Activated B cell treated with CpG ODN at 0.5 μM for 24 hours (primary cell): ENCODE results near the gene IL1F10. TPM values are rescaled to one million over a fixed set of nuclear protein-coding genes. Genes with fewer than 3 reads are reported as not detected.

ENCODE experiments used
- ATAC-seq: fragments of 200-7000 bp; cut with Tn5 transposase; one replicate; pipeline ENCODE4 v1.10.0; 2021; ENCODE audit warnings: low read depth, mild to moderate bottlenecking, moderate library complexity
- CTCF ChIA-PET: fragments of 350-600 bp; sonication (Branson Sonifier 250); formaldehyde crosslinking; loops from one replicate; lab custom pipeline; 2021; ENCODE audit warnings: antibody characterized with exemption; lab: Charles Lee
- POLR2A ChIA-PET: fragments of 350-600 bp; sonication (Branson Sonifier 250); formaldehyde crosslinking; loops from one replicate; lab custom pipeline; 2021; ENCODE audit warnings: antibody characterized with exemption; lab: Charles Lee
- DNase-seq: peaks from one replicate; pipeline ENCODE4 v3.0.0; 2022
- H3K27ac Mint-ChIP-seq: one replicate; pipeline ENCODE4 v1.8.0; 2020; ENCODE audit warnings: mixed read lengths
- H3K27me3 Mint-ChIP-seq: one replicate; pipeline ENCODE4 v1.8.0; 2021; ENCODE audit warnings: mixed read lengths
- H3K36me3 Mint-ChIP-seq: one replicate; pipeline ENCODE4 v1.8.0; 2021; ENCODE audit warnings: low read depth, mixed read lengths
- H3K4me1 Mint-ChIP-seq: one replicate; pipeline ENCODE4 v1.8.0; 2021; ENCODE audit warnings: mixed read lengths
- H3K4me3 Mint-ChIP-seq: one replicate; pipeline ENCODE4 v1.8.0; 2020; ENCODE audit warnings: mild to moderate bottlenecking, mixed read lengths
- H3K9me3 Mint-ChIP-seq: one replicate; pipeline ENCODE4 v1.8.0; 2020; ENCODE audit warnings: mixed read lengths
- CTCF ChIP-seq: fragments of 200-600 bp; IDR thresholded peaks from one replicate; pipeline ENCODE4 v1.8.0; 2022; ENCODE audit warnings: antibody characterized with exemption, mild to moderate bottlenecking
- intact Hi-C: fragments of 100-400 bp; cut with micrococcal nuclease; formaldehyde crosslinking; loops from one replicate; pipeline ENCODE4 v1.15.1; 2024
- total RNA-seq: library from RNA; stranded (reverse); gene quantifications from 2 replicates; pipeline ENCODE4 v1.2.3, GENCODE V29; 2022

Gene IL1F10
- total RNA-seq, 1 donor from 2014 or later: not detected

GRCh38 chr2:113061241-113061640, 6.5 kb upstream of the IL1F10 start:
- no peaks in the 10 kb centered on the region for H3K4me1 Mint-ChIP-seq
- H3K27me3 Mint-ChIP-seq: peaks cover 19% of the 10 kb centered on the region
- no peaks in the 10 kb centered on the region for H3K36me3 Mint-ChIP-seq
- H3K27ac Mint-ChIP-seq: no peak overlapping the region
- peaks cover 4% of the 10 kb centered on the region for H3K9me3 Mint-ChIP-seq
- ATAC-seq: no peak
- ChIA-PET POLR2A (no interaction called here), CTCF (no interaction called here)
- no peak for DNase-seq
- H3K4me3 Mint-ChIP-seq: no peak overlapping the region
- no peak for TF ChIP-seq CTCF
- intact Hi-C loops: no loop called here

- ChIA-PET CTCF (no interaction called here), POLR2A (no interaction called here)
- ATAC-seq: no peak
- H3K36me3 Mint-ChIP-seq: no peaks in the 10 kb centered on the region
- H3K4me3 Mint-ChIP-seq: no peak overlapping the region
- DNase-seq: no peak
- H3K4me1 Mint-ChIP-seq: no peaks in the 10 kb centered on the region
- peaks cover 17% of the 10 kb centered on the region for H3K27me3 Mint-ChIP-seq
- no peak overlapping the region for H3K27ac Mint-ChIP-seq
- no peak for TF ChIP-seq CTCF
- H3K9me3 Mint-ChIP-seq: peaks cover 2% of the 10 kb centered on the region
- intact Hi-C loops: no loop called here
Observed at GRCh38 chr2:113061896-113062770, 5.6 kb upstream of the IL1F10 start.

- CTCF ChIA-PET: no interaction called here
- intact Hi-C loops: no loop called here
- Mint-ChIP-seq H3K4me3 (no peak overlapping the region), H3K36me3 (no peaks in the 10 kb centered on the region), H3K4me1 (no peaks in the 10 kb centered on the region), H3K27me3 (peaks cover 24% of the 10 kb centered on the region), H3K9me3 (peaks cover 2% of the 10 kb centered on the region), H3K27ac (no peak overlapping the region)
- no peak for TF ChIP-seq CTCF
- ATAC-seq: no peak
- POLR2A ChIA-PET: no interaction called here
- DNase-seq: no peak
Observed at GRCh38 chr2:113064281-113064680, 3.5 kb upstream of the IL1F10 start.

GRCh38 chr2:113064898-113065297, 2.9 kb upstream of the IL1F10 start:
- CTCF ChIA-PET: no interaction called here

More at GRCh38 chr2:113064898-113065297, 2.9 kb upstream of the IL1F10 start:
- no peak for TF ChIP-seq CTCF
- no peak overlapping the region for H3K4me3 Mint-ChIP-seq
- POLR2A ChIA-PET: no interaction called here
- ATAC-seq: no peak
- H3K36me3 Mint-ChIP-seq: no peaks in the 10 kb centered on the region
- H3K27me3 Mint-ChIP-seq: peaks cover 30% of the 10 kb centered on the region
- peaks cover 2% of the 10 kb centered on the region for H3K9me3 Mint-ChIP-seq
- DNase-seq: no peak
- intact Hi-C loops: no loop called here
- H3K4me1 Mint-ChIP-seq: no peaks in the 10 kb centered on the region
- H3K27ac Mint-ChIP-seq: no peak overlapping the region
